Osteocyte (in vitro differentiated cells): ENCODE results near the gene NOD2. TPM values are rescaled to one million over a fixed set of nuclear protein-coding genes. Genes with fewer than 3 reads are reported as not detected.

Source experiments
- DNase-seq: peaks from one replicate; pipeline ENCODE4 v3.0.0; 2021; ENCODE audit warnings: mixed read lengths; ENCODE audit not compliant: unreplicated experiment; ENCODE audit errors: extremely low spot score
- H3K27ac Mint-ChIP-seq: one replicate; pipeline ENCODE4 v1.8.0; 2021; ENCODE audit warnings: mild to moderate bottlenecking, mixed read lengths; ENCODE audit not compliant: unreplicated experiment
- H3K27me3 Mint-ChIP-seq: one replicate; pipeline ENCODE4 v1.8.0; 2021; ENCODE audit warnings: mixed read lengths; ENCODE audit not compliant: unreplicated experiment
- H3K36me3 Mint-ChIP-seq: one replicate; pipeline ENCODE4 v1.8.0; 2021; ENCODE audit warnings: mixed read lengths; ENCODE audit not compliant: unreplicated experiment
- H3K4me1 Mint-ChIP-seq: one replicate; pipeline ENCODE4 v1.8.0; 2021; ENCODE audit warnings: mixed read lengths; ENCODE audit not compliant: unreplicated experiment
- H3K4me3 Mint-ChIP-seq: one replicate; pipeline ENCODE4 v1.8.0; 2021; ENCODE audit warnings: mild to moderate bottlenecking, moderate library complexity, mixed read lengths; ENCODE audit not compliant: unreplicated experiment
- H3K9me3 Mint-ChIP-seq: one replicate; pipeline ENCODE4 v1.8.0; 2021; ENCODE audit warnings: mixed read lengths; ENCODE audit not compliant: unreplicated experiment
- CTCF ChIP-seq: fragments of 200-600 bp; sonication (generic); IDR thresholded peaks from 2 replicates; pipeline ENCODE4 v1.5.0; 2021; ENCODE audit warnings: antibody characterized with exemption, mild to moderate bottlenecking, moderate library complexity
- total RNA-seq: library from RNA; stranded (reverse); gene quantifications from 2 replicates; pipeline ENCODE4 v1.2.1, GENCODE V29; 2021

The NOD2 gene
- total RNA-seq, 1 donor from 2014 or later = not detected

- Mint-ChIP-seq H3K9me3 (peaks cover 17% of the 10 kb centered on the region), H3K27me3 (peaks cover 8% of the 10 kb centered on the region), H3K27ac (no peak overlapping the region), H3K4me1 (no peaks in the 10 kb centered on the region), H3K36me3 (no peaks in the 10 kb centered on the region), H3K4me3 (no peak overlapping the region)
- no peak for TF ChIP-seq CTCF
- DNase-seq = no peak
These were observed 12.2 kb downstream of the NOD2 start for GRCh38 chr16:50705436-50706110.

GRCh38 chr16:50706250-50706649 lies 12.8 kb downstream of the NOD2 start:
- Mint-ChIP-seq H3K36me3 (no peaks in the 10 kb centered on the region), H3K27ac (no peak overlapping the region), H3K9me3 (peaks cover 17% of the 10 kb centered on the region), H3K4me1 (no peaks in the 10 kb centered on the region), H3K27me3 (peaks cover 4% of the 10 kb centered on the region), H3K4me3 (no peak overlapping the region)
- DNase-seq = no peak
- TF ChIP-seq CTCF = no peak

GRCh38 chr16:50708373-50709060 lies 15.1 kb downstream of the NOD2 start:
- no peak overlapping the region for H3K27ac Mint-ChIP-seq
- no peak for TF ChIP-seq CTCF
- no peaks in the 10 kb centered on the region for H3K27me3 Mint-ChIP-seq
- H3K4me3 Mint-ChIP-seq = no peak overlapping the region
- no peaks in the 10 kb centered on the region for H3K4me1 Mint-ChIP-seq
- H3K9me3 Mint-ChIP-seq = peaks cover 17% of the 10 kb centered on the region
- no peaks in the 10 kb centered on the region for H3K36me3 Mint-ChIP-seq
- DNase-seq = no peak

GRCh38 chr16:50709061-50709684 lies 15.8 kb downstream of the NOD2 start:
- no peaks in the 10 kb centered on the region for H3K27me3 Mint-ChIP-seq
- TF ChIP-seq CTCF = no peak
- no peak for DNase-seq
- H3K4me3 Mint-ChIP-seq = no peak overlapping the region
- H3K4me1 Mint-ChIP-seq = no peaks in the 10 kb centered on the region
- H3K36me3 Mint-ChIP-seq = no peaks in the 10 kb centered on the region
- H3K9me3 Mint-ChIP-seq = peaks cover 11% of the 10 kb centered on the region
- no peak overlapping the region for H3K27ac Mint-ChIP-seq

- no peak for DNase-seq
- H3K4me3 Mint-ChIP-seq = no peak overlapping the region
- no peak for TF ChIP-seq CTCF
These were observed 16.6 kb downstream of the NOD2 start for GRCh38 chr16:50709980-50710379.

More at GRCh38 chr16:50709980-50710379, 16.6 kb downstream of the NOD2 start:
- Mint-ChIP-seq H3K27me3 (no peaks in the 10 kb centered on the region), H3K36me3 (no peaks in the 10 kb centered on the region), H3K9me3 (peaks cover 7% of the 10 kb centered on the region), H3K4me1 (no peaks in the 10 kb centered on the region), H3K27ac (no peak overlapping the region)
